ENCODE data around the gene PTTG2. TPM values are rescaled to one million over a fixed set of nuclear protein-coding genes. Genes with fewer than 3 reads are reported as not detected.

Gene PTTG2
- total and polyA plus RNA-seq, 2 experiments from 2014 or later: 1.1 TPM; not detected in 1

DNA sequence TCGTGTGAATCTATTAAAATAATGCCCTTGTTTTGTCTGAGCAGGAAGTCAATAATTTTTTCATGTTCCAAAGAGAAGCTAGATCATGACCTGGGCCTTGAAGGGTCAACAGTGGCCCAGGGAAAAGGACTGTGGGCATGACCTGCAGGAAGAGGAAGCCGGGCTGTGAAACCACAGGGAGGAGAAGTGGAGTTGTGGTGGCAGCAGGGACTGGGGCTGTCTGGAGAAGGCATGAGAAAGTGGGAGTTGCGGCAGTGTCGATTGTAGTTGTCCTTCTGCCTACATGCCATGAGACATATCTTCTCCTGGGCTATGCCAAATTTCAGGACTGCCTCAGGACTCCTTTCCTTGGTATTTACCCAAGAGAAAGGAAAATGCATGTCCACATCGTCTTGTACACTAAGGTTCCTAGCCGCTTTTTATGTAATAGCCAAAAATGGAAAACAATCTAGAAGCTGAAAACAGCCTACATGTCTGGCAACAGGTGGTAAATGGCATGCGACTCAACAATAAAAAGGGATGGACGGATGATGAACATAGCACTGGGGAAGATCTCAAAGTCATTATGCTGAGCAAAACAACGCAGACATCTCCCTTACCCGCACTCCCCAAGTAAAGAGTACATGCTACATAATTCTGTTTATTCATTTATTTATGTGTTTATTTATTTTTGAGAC lies 13.6 kb upstream of the PTTG2 start:
- H3K27ac ChIP-seq (ENCODE audit: low read depth): no peak overlapping the region
- DNase-seq (ENCODE audit: low spot score) (no peak), ATAC-seq (no peak)
- H3K9me2 ChIP-seq (ENCODE audit: insufficient read depth): no peaks in the 10 kb centered on the region; the same call in 1 of the 2 replicates
- Mint-ChIP-seq H3K27me3 (ENCODE audit: insufficient read depth, low read depth, poor library complexity) (no peaks in the 10 kb centered on the region), H3K4me1 (no peaks in the 10 kb centered on the region), H3K27ac (no peak overlapping the region), H3K9me3 (peaks cover 4% of the 10 kb centered on the region; the same call in 2 of the 3 replicates), H3K36me3 (ENCODE audit: low read depth) (peaks cover 3% of the 10 kb centered on the region; the same call in 2 of the 3 replicates), H3K4me3 (no peak overlapping the region)
- no peaks in the 10 kb centered on the region; the same call in 1 of the 2 replicates for H3K79me2 ChIP-seq (replicated peaks; ENCODE audit: insufficient read depth)
- no peaks in the 10 kb centered on the region for H4K20me1 ChIP-seq (replicated peaks; ENCODE audit: insufficient read depth)
- no peaks in the 10 kb centered on the region for H3K36me3 ChIP-seq (ENCODE audit: insufficient read depth)
- no peak overlapping the region for H2AFZ ChIP-seq
- no peaks in the 10 kb centered on the region for H3K27me3 ChIP-seq (ENCODE audit: insufficient read depth)
- no peaks in the 10 kb centered on the region for H3K4me1 ChIP-seq (ENCODE audit: insufficient read depth)
- H3K4me3 ChIP-seq: no peak overlapping the region
- no peaks in the 10 kb centered on the region for H3F3A ChIP-seq (replicated peaks; ENCODE audit: low read depth)
- no peak overlapping the region for H3K4me2 ChIP-seq
- TF ChIP-seq ZNF114 (CRISPR knock-in tag; IDR thresholded peaks at IDR 0.05): no peak
- no peak for TF ChIP-seq POLR2AphosphoS5 (IDR thresholded peaks at IDR 0.05; ENCODE audit: low read depth)
- no peak for TF ChIP-seq STAT1 (IDR thresholded peaks at IDR 0.05; ENCODE audit: unreplicated experiment)
- no peak for TF ChIP-seq NANOG (IDR thresholded peaks at IDR 0.05; ENCODE audit: borderline replicate concordance)
- TF ChIP-seq, protein P1, sequence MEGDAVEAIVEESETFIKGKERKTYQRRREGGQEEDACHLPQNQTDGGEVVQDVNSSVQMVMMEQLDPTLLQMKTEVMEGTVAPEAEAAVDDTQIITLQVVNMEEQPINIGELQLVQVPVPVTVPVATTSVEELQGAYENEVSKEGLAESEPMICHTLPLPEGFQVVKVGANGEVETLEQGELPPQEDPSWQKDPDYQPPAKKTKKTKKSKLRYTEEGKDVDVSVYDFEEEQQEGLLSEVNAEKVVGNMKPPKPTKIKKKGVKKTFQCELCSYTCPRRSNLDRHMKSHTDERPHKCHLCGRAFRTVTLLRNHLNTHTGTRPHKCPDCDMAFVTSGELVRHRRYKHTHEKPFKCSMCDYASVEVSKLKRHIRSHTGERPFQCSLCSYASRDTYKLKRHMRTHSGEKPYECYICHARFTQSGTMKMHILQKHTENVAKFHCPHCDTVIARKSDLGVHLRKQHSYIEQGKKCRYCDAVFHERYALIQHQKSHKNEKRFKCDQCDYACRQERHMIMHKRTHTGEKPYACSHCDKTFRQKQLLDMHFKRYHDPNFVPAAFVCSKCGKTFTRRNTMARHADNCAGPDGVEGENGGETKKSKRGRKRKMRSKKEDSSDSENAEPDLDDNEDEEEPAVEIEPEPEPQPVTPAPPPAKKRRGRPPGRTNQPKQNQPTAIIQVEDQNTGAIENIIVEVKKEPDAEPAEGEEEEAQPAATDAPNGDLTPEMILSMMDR (conservative IDR thresholded peaks at IDR 0.05; ENCODE audit: low read depth in 2 of 2): no peak
- TF ChIP-seq, protein P2, sequence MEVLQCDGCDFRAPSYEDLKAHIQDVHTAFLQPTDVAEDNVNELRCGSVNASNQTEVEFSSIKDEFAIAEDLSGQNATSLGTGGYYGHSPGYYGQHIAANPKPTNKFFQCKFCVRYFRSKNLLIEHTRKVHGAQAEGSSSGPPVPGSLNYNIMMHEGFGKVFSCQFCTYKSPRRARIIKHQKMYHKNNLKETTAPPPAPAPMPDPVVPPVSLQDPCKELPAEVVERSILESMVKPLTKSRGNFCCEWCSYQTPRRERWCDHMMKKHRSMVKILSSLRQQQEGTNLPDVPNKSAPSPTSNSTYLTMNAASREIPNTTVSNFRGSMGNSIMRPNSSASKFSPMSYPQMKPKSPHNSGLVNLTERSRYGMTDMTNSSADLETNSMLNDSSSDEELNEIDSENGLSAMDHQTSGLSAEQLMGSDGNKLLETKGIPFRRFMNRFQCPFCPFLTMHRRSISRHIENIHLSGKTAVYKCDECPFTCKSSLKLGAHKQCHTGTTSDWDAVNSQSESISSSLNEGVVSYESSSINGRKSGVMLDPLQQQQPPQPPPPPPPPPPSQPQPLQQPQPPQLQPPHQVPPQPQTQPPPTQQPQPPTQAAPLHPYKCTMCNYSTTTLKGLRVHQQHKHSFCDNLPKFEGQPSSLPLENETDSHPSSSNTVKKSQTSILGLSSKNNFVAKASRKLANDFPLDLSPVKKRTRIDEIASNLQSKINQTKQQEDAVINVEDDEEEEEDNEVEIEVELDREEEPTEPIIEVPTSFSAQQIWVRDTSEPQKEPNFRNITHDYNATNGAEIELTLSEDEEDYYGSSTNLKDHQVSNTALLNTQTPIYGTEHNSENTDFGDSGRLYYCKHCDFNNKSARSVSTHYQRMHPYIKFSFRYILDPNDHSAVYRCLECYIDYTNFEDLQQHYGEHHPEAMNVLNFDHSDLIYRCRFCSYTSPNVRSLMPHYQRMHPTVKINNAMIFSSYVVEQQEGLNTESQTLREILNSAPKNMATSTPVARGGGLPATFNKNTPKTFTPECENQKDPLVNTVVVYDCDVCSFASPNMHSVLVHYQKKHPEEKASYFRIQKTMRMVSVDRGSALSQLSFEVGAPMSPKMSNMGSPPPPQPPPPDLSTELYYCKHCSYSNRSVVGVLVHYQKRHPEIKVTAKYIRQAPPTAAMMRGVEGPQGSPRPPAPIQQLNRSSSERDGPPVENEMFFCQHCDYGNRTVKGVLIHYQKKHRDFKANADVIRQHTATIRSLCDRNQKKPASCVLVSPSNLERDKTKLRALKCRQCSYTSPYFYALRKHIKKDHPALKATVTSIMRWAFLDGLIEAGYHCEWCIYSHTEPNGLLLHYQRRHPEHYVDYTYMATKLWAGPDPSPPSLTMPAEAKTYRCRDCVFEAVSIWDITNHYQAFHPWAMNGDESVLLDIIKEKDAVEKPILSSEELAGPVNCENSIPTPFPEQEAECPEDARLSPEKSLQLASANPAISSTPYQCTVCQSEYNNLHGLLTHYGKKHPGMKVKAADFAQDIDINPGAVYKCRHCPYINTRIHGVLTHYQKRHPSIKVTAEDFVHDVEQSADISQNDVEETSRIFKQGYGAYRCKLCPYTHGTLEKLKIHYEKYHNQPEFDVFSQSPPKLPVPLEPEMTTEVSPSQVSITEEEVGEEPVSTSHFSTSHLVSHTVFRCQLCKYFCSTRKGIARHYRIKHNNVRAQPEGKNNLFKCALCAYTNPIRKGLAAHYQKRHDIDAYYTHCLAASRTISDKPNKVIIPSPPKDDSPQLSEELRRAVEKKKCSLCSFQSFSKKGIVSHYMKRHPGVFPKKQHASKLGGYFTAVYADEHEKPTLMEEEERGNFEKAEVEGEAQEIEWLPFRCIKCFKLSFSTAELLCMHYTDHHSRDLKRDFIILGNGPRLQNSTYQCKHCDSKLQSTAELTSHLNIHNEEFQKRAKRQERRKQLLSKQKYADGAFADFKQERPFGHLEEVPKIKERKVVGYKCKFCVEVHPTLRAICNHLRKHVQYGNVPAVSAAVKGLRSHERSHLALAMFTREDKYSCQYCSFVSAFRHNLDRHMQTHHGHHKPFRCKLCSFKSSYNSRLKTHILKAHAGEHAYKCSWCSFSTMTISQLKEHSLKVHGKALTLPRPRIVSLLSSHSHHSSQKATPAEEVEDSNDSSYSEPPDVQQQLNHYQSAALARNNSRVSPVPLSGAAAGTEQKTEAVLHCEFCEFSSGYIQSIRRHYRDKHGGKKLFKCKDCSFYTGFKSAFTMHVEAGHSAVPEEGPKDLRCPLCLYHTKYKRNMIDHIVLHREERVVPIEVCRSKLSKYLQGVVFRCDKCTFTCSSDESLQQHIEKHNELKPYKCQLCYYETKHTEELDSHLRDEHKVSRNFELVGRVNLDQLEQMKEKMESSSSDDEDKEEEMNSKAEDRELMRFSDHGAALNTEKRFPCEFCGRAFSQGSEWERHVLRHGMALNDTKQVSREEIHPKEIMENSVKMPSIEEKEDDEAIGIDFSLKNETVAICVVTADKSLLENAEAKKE (CRISPR knock-in tag; IDR thresholded peaks at IDR 0.05): no peak
- TF ChIP-seq, protein P3, sequence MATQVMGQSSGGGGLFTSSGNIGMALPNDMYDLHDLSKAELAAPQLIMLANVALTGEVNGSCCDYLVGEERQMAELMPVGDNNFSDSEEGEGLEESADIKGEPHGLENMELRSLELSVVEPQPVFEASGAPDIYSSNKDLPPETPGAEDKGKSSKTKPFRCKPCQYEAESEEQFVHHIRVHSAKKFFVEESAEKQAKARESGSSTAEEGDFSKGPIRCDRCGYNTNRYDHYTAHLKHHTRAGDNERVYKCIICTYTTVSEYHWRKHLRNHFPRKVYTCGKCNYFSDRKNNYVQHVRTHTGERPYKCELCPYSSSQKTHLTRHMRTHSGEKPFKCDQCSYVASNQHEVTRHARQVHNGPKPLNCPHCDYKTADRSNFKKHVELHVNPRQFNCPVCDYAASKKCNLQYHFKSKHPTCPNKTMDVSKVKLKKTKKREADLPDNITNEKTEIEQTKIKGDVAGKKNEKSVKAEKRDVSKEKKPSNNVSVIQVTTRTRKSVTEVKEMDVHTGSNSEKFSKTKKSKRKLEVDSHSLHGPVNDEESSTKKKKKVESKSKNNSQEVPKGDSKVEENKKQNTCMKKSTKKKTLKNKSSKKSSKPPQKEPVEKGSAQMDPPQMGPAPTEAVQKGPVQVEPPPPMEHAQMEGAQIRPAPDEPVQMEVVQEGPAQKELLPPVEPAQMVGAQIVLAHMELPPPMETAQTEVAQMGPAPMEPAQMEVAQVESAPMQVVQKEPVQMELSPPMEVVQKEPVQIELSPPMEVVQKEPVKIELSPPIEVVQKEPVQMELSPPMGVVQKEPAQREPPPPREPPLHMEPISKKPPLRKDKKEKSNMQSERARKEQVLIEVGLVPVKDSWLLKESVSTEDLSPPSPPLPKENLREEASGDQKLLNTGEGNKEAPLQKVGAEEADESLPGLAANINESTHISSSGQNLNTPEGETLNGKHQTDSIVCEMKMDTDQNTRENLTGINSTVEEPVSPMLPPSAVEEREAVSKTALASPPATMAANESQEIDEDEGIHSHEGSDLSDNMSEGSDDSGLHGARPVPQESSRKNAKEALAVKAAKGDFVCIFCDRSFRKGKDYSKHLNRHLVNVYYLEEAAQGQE (IDR thresholded peaks at IDR 0.05; ENCODE audit: unreplicated experiment): no peak
- no peak for TF ChIP-seq EZH2 (IDR thresholded peaks at IDR 0.05; ENCODE audit: low read depth, unreplicated experiment)
- no peak for TF ChIP-seq EZH2phosphoT487 (IDR thresholded peaks at IDR 0.05; ENCODE audit: unreplicated experiment)
- TF ChIP-seq ZNF331 (CRISPR knock-in tag; IDR thresholded peaks at IDR 0.05; ENCODE audit: low read depth): no peak
- TF ChIP-seq, protein P4, sequence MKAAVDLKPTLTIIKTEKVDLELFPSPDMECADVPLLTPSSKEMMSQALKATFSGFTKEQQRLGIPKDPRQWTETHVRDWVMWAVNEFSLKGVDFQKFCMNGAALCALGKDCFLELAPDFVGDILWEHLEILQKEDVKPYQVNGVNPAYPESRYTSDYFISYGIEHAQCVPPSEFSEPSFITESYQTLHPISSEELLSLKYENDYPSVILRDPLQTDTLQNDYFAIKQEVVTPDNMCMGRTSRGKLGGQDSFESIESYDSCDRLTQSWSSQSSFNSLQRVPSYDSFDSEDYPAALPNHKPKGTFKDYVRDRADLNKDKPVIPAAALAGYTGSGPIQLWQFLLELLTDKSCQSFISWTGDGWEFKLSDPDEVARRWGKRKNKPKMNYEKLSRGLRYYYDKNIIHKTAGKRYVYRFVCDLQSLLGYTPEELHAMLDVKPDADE (IDR thresholded peaks at IDR 0.05): no peak
- TF ChIP-seq JUNB (IDR thresholded peaks at IDR 0.05; ENCODE audit: unreplicated experiment): no peak
- no peak for TF ChIP-seq CREB1 (CRISPR knock-in tag; IDR thresholded peaks at IDR 0.05; ENCODE audit: low read depth)
